RPMI7951 (cell line): Measurements from ENCODE around the gene SOBP. TPM values are rescaled to one million over a fixed set of nuclear protein-coding genes. Genes with fewer than 3 reads are reported as not detected.
A peak's percentile ranks its signal among the peaks of the same experiment; 100 is the strongest.
"Not testable (repeated sequence)": the region's sequence is repeated elsewhere in the genome, so short reads cannot be mapped to it uniquely, and the experiment has no call there.

Source experiments
- DNase-seq: peaks from one replicate; pipeline ENCODE4 v3.0.0-alpha.2; 2012; ENCODE audit warnings: low read depth
- total RNA-seq: library from RNA; depleted of rRNA; stranded (reverse); fragments of >200 nt; shearing (Covaris generic); gene quantifications from 2 replicates; pipeline ENCODE4 v1.2.3, GENCODE V29; 2014

The SOBP gene
- total RNA-seq, 1 experiment from 2014 or later, result 0.60 TPM

GRCh38 chr6:107553121-107553520 is 63.2 kb downstream of the SOBP start:
- DNase-seq, result not testable (repeated sequence)

- DNase-seq, result no peak
These were observed 64.4 kb downstream of the SOBP start for GRCh38 chr6:107554326-107554725.

GRCh38 chr6:107554918-107555317 is 65.0 kb downstream of the SOBP start:
- no peak for DNase-seq

DNA sequence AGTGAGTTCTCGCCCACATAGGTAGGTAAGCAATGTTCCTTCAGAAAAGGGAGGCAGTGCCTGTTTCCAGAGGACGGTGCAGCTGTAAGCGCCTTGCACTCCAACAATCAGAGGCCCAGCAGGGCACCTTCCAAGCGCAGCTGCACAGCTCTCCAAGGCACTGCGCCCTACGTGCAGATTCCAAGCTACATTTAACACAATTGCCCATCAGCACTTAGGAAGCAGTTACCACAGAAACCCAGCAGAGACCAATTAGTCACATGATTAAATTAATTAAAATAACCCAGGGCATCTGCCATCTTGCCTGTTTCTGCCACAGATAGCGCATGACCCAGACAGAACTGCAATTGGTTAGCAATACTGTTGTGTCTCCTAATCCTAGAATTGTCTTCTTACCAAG is 65.5 kb downstream of the SOBP start:
- DNase-seq, result no peak

DNA sequence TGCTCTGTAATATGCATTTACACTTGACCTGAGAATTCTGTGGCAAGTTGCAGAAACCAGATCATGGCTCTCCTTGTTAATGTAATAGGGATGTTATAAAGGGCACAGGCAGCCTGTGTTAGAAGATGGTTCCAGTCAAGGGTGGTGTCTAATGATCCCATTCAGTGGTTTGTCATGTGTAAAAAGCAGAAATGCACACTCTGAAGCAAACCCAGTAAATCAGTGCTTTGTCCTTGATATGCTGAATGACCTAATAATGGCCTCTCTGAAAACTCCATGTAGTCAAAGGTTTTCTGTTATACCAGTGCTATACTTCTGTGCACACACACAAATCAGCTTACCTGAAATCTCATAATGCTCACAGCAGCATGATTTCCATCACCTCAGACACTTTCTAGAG is 66.2 kb downstream of the SOBP start:
- DNase-seq, result no peak

DNA sequence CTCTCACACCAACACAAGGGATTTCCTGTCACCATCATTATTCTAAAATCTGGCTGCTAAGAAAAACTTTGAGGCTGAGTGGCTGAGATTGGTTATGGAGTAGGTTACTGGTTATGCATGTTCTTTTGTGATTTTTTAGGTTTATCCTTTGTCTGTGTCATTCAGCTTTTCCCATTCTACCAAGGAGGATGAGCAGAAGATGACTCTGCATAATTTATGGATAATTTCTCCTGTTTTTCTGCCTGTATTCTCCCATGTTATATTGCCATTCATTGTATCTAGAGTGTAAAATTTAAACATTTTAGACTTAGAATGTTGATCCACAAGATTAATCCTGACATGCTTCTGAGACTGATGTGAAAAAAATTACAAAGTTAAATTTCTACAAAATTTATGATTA is 67.8 kb downstream of the SOBP start:
- DNase-seq, result no peak

DNA sequence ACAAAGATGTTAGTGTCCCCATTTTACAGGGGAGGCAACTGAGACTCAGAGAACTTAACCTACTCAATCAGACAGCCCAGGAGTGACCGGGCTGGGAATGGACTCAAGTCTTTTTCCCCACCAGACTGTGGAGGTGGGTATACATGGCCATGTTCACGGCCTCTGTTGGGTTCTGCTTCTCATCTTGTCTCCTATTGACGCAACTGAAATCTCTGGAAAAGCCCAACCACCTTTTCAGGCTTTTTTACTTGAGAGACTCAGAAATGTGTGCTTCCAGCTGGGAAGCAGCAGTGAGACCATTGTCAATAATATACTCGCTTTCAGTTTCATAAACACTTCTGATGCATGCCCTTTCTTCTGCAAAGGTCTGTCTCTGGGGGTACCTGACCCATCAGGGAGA is 70.7 kb downstream of the SOBP start:
- no peak for DNase-seq

- DNase-seq, result no peak
These were observed 71.4 kb downstream of the SOBP start for GRCh38 chr6:107561306-107561705.

DNA sequence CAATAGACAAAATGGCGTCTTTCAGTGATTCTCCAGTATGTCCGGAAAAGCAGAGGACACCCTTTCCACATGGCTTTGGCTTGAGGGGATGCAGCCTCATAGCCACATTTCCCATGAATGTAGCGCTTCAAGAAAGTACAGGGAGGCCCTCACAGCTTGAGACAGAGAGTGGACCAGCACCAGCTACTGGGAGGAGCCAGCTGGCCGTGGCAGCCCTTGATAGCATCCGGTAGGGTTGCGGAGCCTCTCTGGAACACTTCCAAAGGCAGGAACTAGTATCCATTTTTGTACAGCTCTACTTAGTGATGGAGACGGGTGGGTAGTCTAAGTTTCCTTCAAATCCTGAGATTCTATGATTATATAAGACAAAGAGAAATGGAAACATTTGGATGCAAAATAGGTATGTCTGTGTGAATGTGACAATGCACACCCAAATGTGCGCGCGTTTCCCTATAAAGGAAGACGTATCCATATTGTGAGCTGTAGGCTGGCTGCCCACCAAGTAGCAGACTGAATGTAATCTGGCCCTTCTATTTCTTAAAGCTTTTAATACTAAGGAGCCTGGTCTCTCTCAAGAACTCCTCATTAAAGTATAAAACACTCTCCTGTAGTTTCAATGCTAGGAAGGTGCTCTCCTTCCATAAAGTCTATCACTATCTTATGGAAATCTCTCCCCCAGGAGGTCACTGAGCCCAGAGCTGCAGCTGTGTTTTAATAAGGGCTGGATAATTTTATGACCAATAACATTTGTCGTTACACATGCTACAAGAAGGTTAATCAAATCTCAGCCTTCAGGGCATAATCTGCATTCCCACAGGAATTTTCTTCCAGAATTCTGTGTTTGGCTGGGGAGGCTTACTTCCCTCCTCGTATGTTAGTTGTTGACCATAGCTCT is 74.0 kb downstream of the SOBP start:
- peak; percentile 77 for DNase-seq

- peak; percentile 28 for DNase-seq
These were observed 74.7 kb downstream of the SOBP start for GRCh38 chr6:107564589-107564951.

DNA sequence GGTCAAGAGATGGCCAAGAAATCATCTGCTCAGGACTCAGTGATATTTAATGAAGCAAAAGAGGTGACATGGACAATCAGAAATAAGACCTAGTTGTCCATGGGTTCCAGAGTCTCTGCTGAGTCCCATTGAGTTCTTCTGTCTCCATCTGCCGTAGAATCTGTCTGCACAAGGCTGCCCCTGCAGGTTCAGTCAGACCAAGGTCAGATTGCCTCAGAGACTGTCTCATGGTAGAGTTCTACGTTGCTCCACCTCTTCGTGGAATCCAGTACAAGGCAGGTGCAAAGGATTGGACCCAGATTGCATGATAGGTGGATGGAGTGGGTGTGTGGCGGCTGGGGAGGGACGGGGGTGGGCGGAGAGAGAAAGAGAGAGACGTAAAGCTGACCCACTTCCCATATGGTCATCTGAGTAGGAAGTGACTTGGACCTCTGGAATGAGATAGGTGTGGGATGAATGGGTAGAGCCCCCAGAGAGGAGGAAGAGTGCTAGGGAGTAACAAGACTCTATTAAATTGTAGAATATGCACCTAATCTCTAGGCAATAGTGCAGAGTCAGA is 75.3 kb downstream of the SOBP start:
- no peak for DNase-seq

DNA sequence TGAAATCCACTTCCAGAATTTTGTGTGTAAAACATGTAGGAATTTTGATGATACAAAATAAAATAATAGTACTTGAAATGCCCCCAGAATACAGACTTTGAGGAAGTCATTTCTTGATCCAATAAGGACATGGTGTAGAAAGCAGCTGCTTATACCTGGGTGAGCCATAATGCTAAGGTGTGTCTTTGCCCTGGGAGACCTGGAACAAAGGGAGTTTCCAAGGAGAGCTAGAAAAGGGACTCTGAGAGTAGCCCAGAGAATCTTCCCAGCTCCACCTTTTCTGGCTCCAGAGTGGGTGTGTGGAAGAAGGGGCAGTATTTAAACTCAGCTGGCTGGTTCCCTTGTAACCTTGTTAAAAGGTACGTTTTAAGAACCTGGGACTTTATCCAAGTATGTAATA is 77.7 kb downstream of the SOBP start:
- DNase-seq, result no peak

DNA sequence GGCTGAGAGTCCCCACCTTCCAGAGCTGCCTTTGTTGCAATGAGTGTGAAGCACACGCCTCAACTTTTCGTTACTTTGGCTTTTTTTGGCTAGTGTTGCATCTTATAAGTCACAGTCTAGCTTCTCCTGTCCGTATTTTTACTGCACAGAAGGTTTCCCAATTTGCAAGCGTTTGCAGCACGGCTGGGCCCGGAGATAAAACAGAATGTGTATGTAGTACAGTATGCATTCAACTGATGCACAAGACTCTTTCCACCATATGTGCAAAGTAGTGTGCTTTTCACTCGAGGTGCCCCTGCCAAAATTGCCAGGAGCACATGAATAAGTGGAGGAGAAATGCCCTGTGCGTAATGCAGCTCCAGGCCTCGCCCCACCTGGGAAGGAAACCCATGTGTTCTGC is 79.6 kb downstream of the SOBP start:
- DNase-seq, result no peak

- no peak for DNase-seq
These were observed 81.4 kb downstream of the SOBP start for GRCh38 chr6:107571354-107571753.

- DNase-seq, result no peak
These were observed 83.0 kb downstream of the SOBP start for GRCh38 chr6:107572886-107573285.

DNA sequence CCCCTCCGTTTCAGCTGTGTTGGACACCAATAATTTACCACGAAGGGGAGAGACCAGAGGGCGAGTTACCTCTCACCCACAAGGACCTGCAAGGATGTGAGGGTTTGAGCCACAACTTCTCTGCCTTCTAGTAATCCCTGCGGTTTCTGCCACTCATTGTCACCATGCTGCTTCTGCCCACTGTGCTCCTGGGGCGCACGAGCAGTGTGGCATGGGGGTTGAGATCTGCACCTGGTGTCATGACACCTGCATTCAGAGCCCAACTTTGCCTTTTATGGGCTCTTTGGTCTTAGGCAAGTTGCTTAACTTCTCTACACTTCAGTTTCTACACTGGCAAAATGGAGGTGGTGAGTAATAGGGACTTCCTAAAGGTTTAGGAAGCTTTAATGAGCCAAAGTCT is 84.9 kb downstream of the SOBP start:
- DNase-seq, result no peak

GRCh38 chr6:107576852-107577251 is 86.9 kb downstream of the SOBP start:
- peak; percentile 62 for DNase-seq

GRCh38 chr6:107578642-107579341 is 88.9 kb downstream of the SOBP start:
- DNase-seq, result no peak

GRCh38 chr6:107579456-107580056 is 89.6 kb downstream of the SOBP start:
- no peak for DNase-seq

- no peak for DNase-seq
These were observed 92.2 kb downstream of the SOBP start for GRCh38 chr6:107582086-107582485.

- no peak for DNase-seq
These were observed 94.8 kb downstream of the SOBP start for GRCh38 chr6:107584726-107585125.

- DNase-seq, result no peak
These were observed 96.0 kb downstream of the SOBP start for GRCh38 chr6:107585815-107586435.
